HL-60 (cell line): Measurements from ENCODE around the gene NOVA2.

ENCODE experiments used
- DNase-seq, 2 experiments: peaks; one replicate each; pipeline ENCODE4 v3.0.0-alpha.2; 2010 to 2020; ENCODE audit warnings: low read depth in 1 of 2, low spot score in 1 of 2
- H3K27ac ChIP-seq: fragments of 250-450 bp; sonication (Bioruptor Pico); replicated peaks from 2 replicates; pipeline ENCODE4 v1.5.1; 2020; ENCODE audit warnings: mild to moderate bottlenecking, moderate library complexity
- H3K27me3 ChIP-seq: fragments of 250-450 bp; sonication (Bioruptor Pico); 2 replicates; pipeline ENCODE4 v1.5.1; 2021; ENCODE audit warnings: mild to moderate bottlenecking, moderate library complexity; ENCODE audit not compliant: insufficient read depth, poor library complexity, severe bottlenecking
- H3K4me3 ChIP-seq: replicated peaks from 2 replicates; pipeline ENCODE4 v1.5.1; 2011; ENCODE audit warnings: mild to moderate bottlenecking, control low read depth, low read length; ENCODE audit not compliant: insufficient read depth
- CTCF ChIP-seq: IDR thresholded peaks from one replicate; pipeline ENCODE4 v1.5.1; 2011; ENCODE audit warnings: low read length, control low read depth, inconsistent platforms; ENCODE audit not compliant: insufficient read depth
- GABPA ChIP-seq: IDR thresholded peaks from 2 replicates; pipeline ENCODE4 v1.6.1; 2012; ENCODE audit warnings: low read depth
- POLR2AphosphoS5 ChIP-seq: IDR thresholded peaks from 2 replicates; pipeline ENCODE4 v1.6.1; 2012; ENCODE audit warnings: low read depth
- REST ChIP-seq: IDR thresholded peaks from 2 replicates; pipeline ENCODE4 v1.6.1; 2012; ENCODE audit warnings: low read depth; ENCODE audit not compliant: insufficient replicate concordance
- SPI1 ChIP-seq: IDR thresholded peaks from 2 replicates; pipeline ENCODE4 v1.6.1; 2012; ENCODE audit warnings: low read depth, mild to moderate bottlenecking, borderline replicate concordance

NOVA2 gene

DNA sequence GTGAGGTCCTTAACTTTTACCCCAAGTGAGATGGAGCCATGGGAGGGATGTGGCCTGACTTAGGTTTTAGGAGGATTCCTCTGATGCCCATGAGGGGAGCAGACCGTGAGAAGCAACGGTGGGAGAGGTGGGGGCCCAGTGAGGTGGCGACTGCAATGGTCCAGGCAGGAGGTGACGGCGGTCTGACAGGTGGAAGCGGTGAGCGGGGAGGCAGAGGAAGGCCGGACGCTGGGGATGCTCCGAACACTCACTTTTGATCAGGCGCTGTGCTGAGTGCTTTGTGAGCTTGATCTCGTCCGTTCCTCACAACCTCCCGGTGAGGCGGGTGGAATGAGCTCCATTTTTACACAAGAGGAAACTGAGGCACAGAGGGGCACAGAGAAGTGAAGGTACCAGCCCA lies 11.6 kb downstream of the NOVA2 start:
- Histone ChIP-seq H3K4me3 (no peak overlapping the region), H3K27ac (no peak overlapping the region), H3K27me3 (no peaks in the 10 kb centered on the region)
- TF ChIP-seq SPI1 (no peak), POLR2AphosphoS5 (no peak), CTCF (no peak), REST (no peak), GABPA (no peak)
- DNase-seq, result no peak

- Histone ChIP-seq H3K4me3 (no peak overlapping the region), H3K27me3 (no peaks in the 10 kb centered on the region), H3K27ac (no peak overlapping the region)
- no peak for DNase-seq
- TF ChIP-seq SPI1 (no peak), GABPA (no peak), POLR2AphosphoS5 (no peak), CTCF (no peak), REST (no peak)
These were observed 12.9 kb downstream of the NOVA2 start for GRCh38 chr19:45960595-45961235.

DNA sequence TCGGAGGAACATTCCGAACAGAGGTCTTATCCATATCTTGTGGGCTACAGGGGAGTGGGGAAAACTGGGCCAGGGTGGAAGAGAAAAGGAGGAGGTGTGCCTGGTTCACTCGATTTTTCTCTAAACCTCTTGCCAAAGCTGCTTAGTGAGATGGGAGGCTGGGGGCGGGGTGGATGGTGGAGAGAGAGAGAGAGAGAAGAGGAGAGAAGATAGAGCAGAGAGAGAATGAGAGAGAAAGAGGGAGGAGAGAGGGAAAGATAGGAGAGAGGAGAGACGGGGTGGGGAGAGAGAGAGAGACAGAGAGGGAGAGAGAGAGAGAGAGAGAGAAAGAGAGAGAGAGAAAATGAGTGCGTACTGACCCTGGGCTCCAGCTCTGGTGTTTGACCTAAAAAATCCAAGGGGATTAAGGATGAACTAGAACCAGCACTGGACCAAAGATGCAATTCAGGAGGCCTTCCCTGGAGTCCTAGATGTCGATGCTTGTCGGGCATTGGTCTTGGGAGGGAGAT lies 14.1 kb downstream of the NOVA2 start:
- no peak for DNase-seq
- H3K27me3 ChIP-seq, result no peaks in the 10 kb centered on the region
- H3K27ac ChIP-seq, result no peak overlapping the region
- no peak for TF ChIP-seq REST
- TF ChIP-seq SPI1, result no peak
- TF ChIP-seq POLR2AphosphoS5, result no peak
- no peak for TF ChIP-seq CTCF
- no peak overlapping the region for H3K4me3 ChIP-seq
